Measurements from ENCODE around the gene ARHGEF19.

GRCh38 chr1:16151196-16151994 is 61.1 kb downstream of the ARHGEF19 start:
- TF ChIP-seq CTCF (IDR thresholded peaks at IDR 0.05) (peak in 1 of 12 donors; percentile 29), POLR2A (IDR thresholded peaks at IDR 0.05) (no peak)

Measured in heart left ventricle (tissue), 13 donors.